Panc1 (cell line): ENCODE measurements around the gene ACOT8. TPM values are rescaled to one million over a fixed set of nuclear protein-coding genes. Genes with fewer than 3 reads are reported as not detected.

Experiments
- ATAC-seq: fragments of 200-7000 bp; cut with Tn5 transposase; 2 replicates; pipeline ENCODE4 v1.9.1; 2020; ENCODE audit warnings: mild to moderate bottlenecking, moderate library complexity
- BruUV-seq: library from RNA; stranded (reverse); fragments of 400-500 nt; replicated peaks from 2 replicates; lab custom pipeline; 2021; lab: Mats Ljungman, UMichigan
- CTCF ChIA-PET: fragments of 300-600 bp; sonication (Branson Sonifier 250); formaldehyde crosslinking; loops from one replicate; lab custom pipeline; 2022; ENCODE audit warnings: antibody characterized with exemption; lab: Charles Lee
- POLR2A ChIA-PET: fragments of 300-600 bp; sonication (Branson Sonifier 250); formaldehyde crosslinking; loops from one replicate; lab custom pipeline; 2022; ENCODE audit warnings: antibody characterized with exemption; lab: Charles Lee
- DNase-seq: peaks from one replicate; pipeline ENCODE4 v3.0.0-alpha.2; 2010; ENCODE audit warnings: low read depth, low spot score
- H3K27ac ChIP-seq: 2 replicates; pipeline ENCODE4 v1.5.1; 2011; ENCODE audit warnings: mild to moderate bottlenecking, low read length, inconsistent platforms
- H3K27me3 ChIP-seq: fragments of 200-500 bp; sonication (Bioruptor generic); 2 replicates; pipeline ENCODE4 v1.6.0; 2014; ENCODE audit warnings: low read length, inconsistent platforms; ENCODE audit not compliant: control insufficient read depth, insufficient read depth
- H3K36me3 ChIP-seq: fragments of 200-500 bp; sonication (Bioruptor generic); 2 replicates; pipeline ENCODE4 v1.5.1; 2014; ENCODE audit warnings: inconsistent platforms, mild to moderate bottlenecking, low read length, moderate library complexity; ENCODE audit not compliant: control insufficient read depth, insufficient read depth
- H3K4me1 ChIP-seq: 2 replicates; pipeline ENCODE4 v1.5.1; 2011; ENCODE audit warnings: inconsistent platforms, mild to moderate bottlenecking, low read length, moderate library complexity; ENCODE audit not compliant: control insufficient read depth, insufficient read depth
- H3K4me3 ChIP-seq, 2 experiments: 2 replicates each; pipeline ENCODE4 v1.5.1; 2011 to 2012; ENCODE audit warnings: low read depth in 2 of 2, low read length in 2 of 2, mild to moderate bottlenecking in 2 of 2, inconsistent platforms in 1 of 2, moderate library complexity in 1 of 2
- H3K9me3 ChIP-seq: fragments of 200-500 bp; sonication (Bioruptor generic); 2 replicates; pipeline ENCODE4 v1.5.1; 2014; ENCODE audit warnings: low read depth, mild to moderate bottlenecking, inconsistent platforms, low read length, moderate library complexity; ENCODE audit not compliant: control insufficient read depth, insufficient read depth
- CTCF ChIP-seq: fragments of 450-650 bp; IDR thresholded peaks from 2 replicates; pipeline ENCODE4 v1.5.1; 2017; ENCODE audit warnings: mild to moderate bottlenecking
- POLR2AphosphoS5 ChIP-seq: IDR thresholded peaks from 2 replicates; pipeline ENCODE4 v1.6.1; 2012; ENCODE audit warnings: mild to moderate bottlenecking, low read depth, low read length, moderate library complexity
- REST ChIP-seq, 2 experiments: IDR thresholded peaks; 2 replicates each; pipeline ENCODE4 v1.6.1; 2011 to 2012; ENCODE audit warnings: low read depth in 2 of 2, control low read depth in 1 of 2, low read length in 1 of 2, mild to moderate bottlenecking in 1 of 2, moderate library complexity in 1 of 2; ENCODE audit not compliant: insufficient read depth in 1 of 2
- SIN3A ChIP-seq: IDR thresholded peaks from 2 replicates; pipeline ENCODE4 v1.6.1; 2012; ENCODE audit warnings: low read depth, mild to moderate bottlenecking, low read length, moderate library complexity, borderline replicate concordance; ENCODE audit not compliant: insufficient read depth
- TCF7L2 ChIP-seq: IDR thresholded peaks from 2 replicates; pipeline ENCODE4 v1.6.1; 2011; ENCODE audit warnings: mild to moderate bottlenecking, low read depth, low read length, inconsistent platforms
- in situ Hi-C: cut with HindIII; loops from 2 replicates; pipeline ENCODE4 v1.10.0; 2016; ENCODE audit warnings: low sequenced_read_pairs, low pct_unique_long_range_greater_than_20kb
- intact Hi-C: fragments of 100-400 bp; cut with micrococcal nuclease; formaldehyde crosslinking; loops from one replicate; pipeline ENCODE4 v1.10.0; 2022; ENCODE audit not compliant: unreplicated experiment
- total RNA-seq: library from RNA; stranded (reverse); gene quantifications from one replicate; pipeline ENCODE4 v1.2.1, GENCODE V29; 2021; ENCODE audit not compliant: unreplicated experiment

The ACOT8 gene
- total RNA-seq, 1 experiment from 2014 or later, result 21.1 TPM

GRCh38 chr20:45828589-45828988 is 28.6 kb downstream of the ACOT8 start:
- ChIA-PET CTCF (no interaction called here), POLR2A (interaction anchor here (0.5 to 0.6 kb wide), 2 partner anchors 39 to 57 kb away, joined by 3 to 7 read pairs; no protein-coding TSS in a partner anchor)
- intact Hi-C loops (no loop called here), in situ Hi-C loops (no loop called here)
- Histone ChIP-seq H3K4me3 (no peak overlapping the region), H3K36me3 (no peaks in the 10 kb centered on the region), H3K27me3 (no peaks in the 10 kb centered on the region), H3K27ac (no peak overlapping the region), H3K4me1 (no peaks in the 10 kb centered on the region), H3K9me3 (no peaks in the 10 kb centered on the region)
- DNase-seq, result no peak
- TF ChIP-seq TCF7L2, result no peak
- no peak for TF ChIP-seq CTCF
- no peak for TF ChIP-seq SIN3A
- TF ChIP-seq REST (IDR thresholded peaks at IDR 0.05; ENCODE audit: insufficient read depth in 1 of 2, low read depth in 2 of 2, low read length in 1 of 2), result no peak
- no peak for TF ChIP-seq POLR2AphosphoS5
- ATAC-seq, result no peak
- BruUV-seq, result no TSS peak

GRCh38 chr20:45827712-45828111 is 29.5 kb downstream of the ACOT8 start:
- intact Hi-C loops, result no loop called here
- no peaks in the 10 kb centered on the region for H3K9me3 ChIP-seq
- ChIA-PET POLR2A (interaction anchor here (0.6 kb wide), 1 partner anchor 58 kb away, joined by 3 read pairs; no protein-coding TSS in a partner anchor), CTCF (no interaction called here)
- no peak overlapping the region for H3K4me3 ChIP-seq
- no peaks in the 10 kb centered on the region for H3K27me3 ChIP-seq
- ATAC-seq (no peak), DNase-seq (no peak)
- BruUV-seq, result no TSS peak
- H3K27ac ChIP-seq, result no peak overlapping the region
- no peaks in the 10 kb centered on the region for H3K36me3 ChIP-seq
- no peak for TF ChIP-seq CTCF
- TF ChIP-seq SIN3A, result no peak
- no peak for TF ChIP-seq REST (IDR thresholded peaks at IDR 0.05; ENCODE audit: insufficient read depth in 1 of 2, low read depth in 2 of 2, low read length in 1 of 2)
- no peak for TF ChIP-seq TCF7L2
- in situ Hi-C loops, result no loop called here
- H3K4me1 ChIP-seq, result peaks cover 2% of the 10 kb centered on the region; the same call in 1 of the 2 replicates
